GM18505 (cell line): ENCODE results near the gene SPDYC.

Experiments used
- ATAC-seq: cut with Tn5 transposase; IDR thresholded peaks from one replicate; pipeline ENCODE4 v1.9.1; 2021; ENCODE audit not compliant: unreplicated experiment
- POLR2A ChIP-seq: IDR thresholded peaks from 4 replicates; pipeline ENCODE4 v1.6.1; 2011; ENCODE audit warnings: borderline replicate concordance; ENCODE audit not compliant: insufficient read depth, insufficient read length; ENCODE audit errors: extremely low read depth

Gene SPDYC

GRCh38 chr11:65210361-65210731 lies 40.3 kb downstream of the SPDYC start:
- no peak for TF ChIP-seq POLR2A
- ATAC-seq, result no peak

GRCh38 chr11:65210748-65211147 lies 40.7 kb downstream of the SPDYC start:
- TF ChIP-seq POLR2A, result no peak
- ATAC-seq, result no peak

GRCh38 chr11:65211293-65212105 lies 41.5 kb downstream of the SPDYC start:
- no peak for ATAC-seq
- TF ChIP-seq POLR2A, result no peak

- no peak for TF ChIP-seq POLR2A
- ATAC-seq, result no peak
Observed at GRCh38 chr11:65212226-65212801, 42.3 kb downstream of the SPDYC start.

GRCh38 chr11:65213322-65214211 lies 43.5 kb downstream of the SPDYC start:
- TF ChIP-seq POLR2A, result no peak
- ATAC-seq, result no peak

- no peak for TF ChIP-seq POLR2A
- no peak for ATAC-seq
Observed at GRCh38 chr11:65214212-65214845, 44.3 kb downstream of the SPDYC start.

GRCh38 chr11:65215441-65216076 lies 45.5 kb downstream of the SPDYC start:
- ATAC-seq, result no peak
- no peak for TF ChIP-seq POLR2A

- no peak for TF ChIP-seq POLR2A
- no peak for ATAC-seq
Observed at GRCh38 chr11:65216830-65217229, 46.8 kb downstream of the SPDYC start.

GRCh38 chr11:65217441-65218423 lies 47.7 kb downstream of the SPDYC start:
- no peak for ATAC-seq
- TF ChIP-seq POLR2A, result no peak

GRCh38 chr11:65218446-65218845 lies 48.4 kb downstream of the SPDYC start:
- ATAC-seq, result no peak
- TF ChIP-seq POLR2A, result no peak

GRCh38 chr11:65219930-65220213 lies 49.8 kb downstream of the SPDYC start:
- ATAC-seq, result no peak
- no peak for TF ChIP-seq POLR2A

GRCh38 chr11:65221026-65221425 lies 51.0 kb downstream of the SPDYC start:
- TF ChIP-seq POLR2A, result no peak
- ATAC-seq, result no peak
